HL-60 (cell line): ENCODE measurements around the gene GDPD1.
"Not testable (repeated sequence)": the region's sequence is repeated elsewhere in the genome, so short reads cannot be mapped to it uniquely, and the experiment has no call there.

Experiments
- DNase-seq, 2 experiments: peaks; one replicate each; pipeline ENCODE4 v3.0.0-alpha.2; 2010 to 2020; ENCODE audit warnings: low read depth in 1 of 2, low spot score in 1 of 2
- H3K27ac ChIP-seq: fragments of 250-450 bp; sonication (Bioruptor Pico); replicated peaks from 2 replicates; pipeline ENCODE4 v1.5.1; 2020; ENCODE audit warnings: mild to moderate bottlenecking, moderate library complexity
- H3K27me3 ChIP-seq: fragments of 250-450 bp; sonication (Bioruptor Pico); 2 replicates; pipeline ENCODE4 v1.5.1; 2021; ENCODE audit warnings: mild to moderate bottlenecking, moderate library complexity; ENCODE audit not compliant: insufficient read depth, poor library complexity, severe bottlenecking
- H3K4me3 ChIP-seq: replicated peaks from 2 replicates; pipeline ENCODE4 v1.5.1; 2011; ENCODE audit warnings: mild to moderate bottlenecking, control low read depth, low read length; ENCODE audit not compliant: insufficient read depth
- CTCF ChIP-seq: IDR thresholded peaks from one replicate; pipeline ENCODE4 v1.5.1; 2011; ENCODE audit warnings: low read length, control low read depth, inconsistent platforms; ENCODE audit not compliant: insufficient read depth
- GABPA ChIP-seq: IDR thresholded peaks from 2 replicates; pipeline ENCODE4 v1.6.1; 2012; ENCODE audit warnings: low read depth
- POLR2AphosphoS5 ChIP-seq: IDR thresholded peaks from 2 replicates; pipeline ENCODE4 v1.6.1; 2012; ENCODE audit warnings: low read depth
- REST ChIP-seq: IDR thresholded peaks from 2 replicates; pipeline ENCODE4 v1.6.1; 2012; ENCODE audit warnings: low read depth; ENCODE audit not compliant: insufficient replicate concordance
- SPI1 ChIP-seq: IDR thresholded peaks from 2 replicates; pipeline ENCODE4 v1.6.1; 2012; ENCODE audit warnings: low read depth, mild to moderate bottlenecking, borderline replicate concordance

Gene GDPD1

GRCh38 chr17:59175076-59175475 is 45.2 kb upstream of the GDPD1 start:
- TF ChIP-seq POLR2AphosphoS5 (no peak), SPI1 (no peak), GABPA (no peak), REST (no peak), CTCF (no peak)
- Histone ChIP-seq H3K27ac (no peak overlapping the region), H3K4me3 (no peak overlapping the region), H3K27me3 (no peaks in the 10 kb centered on the region)
- no peak for DNase-seq

GRCh38 chr17:59178266-59178985 is 41.9 kb upstream of the GDPD1 start:
- Histone ChIP-seq H3K27me3 (no peaks in the 10 kb centered on the region), H3K27ac (no peak overlapping the region), H3K4me3 (no peak overlapping the region)
- TF ChIP-seq POLR2AphosphoS5 (no peak), REST (no peak), CTCF (no peak), SPI1 (no peak), GABPA (no peak)
- no peak for DNase-seq

- not testable (repeated sequence) for H3K4me3 ChIP-seq, DNase-seq, H3K27me3 ChIP-seq, H3K27ac ChIP-seq
Measured at GRCh38 chr17:59179601-59180000, 40.7 kb upstream of the GDPD1 start.

- H3K27me3 ChIP-seq, result no peaks in the 10 kb centered on the region
- no peak overlapping the region for H3K4me3 ChIP-seq
- no peak overlapping the region for H3K27ac ChIP-seq
- no peak for DNase-seq
- TF ChIP-seq SPI1 (no peak), POLR2AphosphoS5 (no peak), REST (no peak), GABPA (no peak), CTCF (no peak)
Measured at GRCh38 chr17:59180626-59181025, 39.7 kb upstream of the GDPD1 start.
